B cell (primary cell): Measurements from ENCODE around the gene HYPK. TPM values are rescaled to one million over a fixed set of nuclear protein-coding genes. Genes with fewer than 3 reads are reported as not detected.

Source experiments
- ATAC-seq: fragments of 200-7000 bp; cut with Tn5 transposase; one replicate; pipeline ENCODE4 v1.10.0; 2021; ENCODE audit warnings: low read depth, mild to moderate bottlenecking, moderate number of reproducible peaks, moderate library complexity
- CTCF ChIA-PET: fragments of 350-600 bp; sonication (Branson Sonifier 250); formaldehyde crosslinking; loops from one replicate; lab custom pipeline; 2021; ENCODE audit warnings: antibody characterized with exemption, inconsistent platforms; lab: Charles Lee
- POLR2A ChIA-PET: fragments of 350-600 bp; sonication (Branson Sonifier 250); formaldehyde crosslinking; loops from one replicate; lab custom pipeline; 2021; ENCODE audit warnings: antibody characterized with exemption; lab: Charles Lee
- DNase-seq: peaks from one replicate; pipeline ENCODE4 v3.0.0; 2013
- H2AFZ ChIP-seq: 2 replicates; pipeline ENCODE4 v1.6.1; 2012; ENCODE audit warnings: mild to moderate bottlenecking, low read depth, low read length; ENCODE audit not compliant: insufficient read depth, poor library complexity, severe bottlenecking
- H3K27ac ChIP-seq, 2 donors: 1 replicate in 1 of 2; 2 replicates in 1 of 2; pipeline ENCODE4 v1.5.1; 2012 to 2013; ENCODE audit warnings: low read length in 2 of 2, mild to moderate bottlenecking in 2 of 2, moderate library complexity in 1 of 2
- H3K27me3 ChIP-seq, 4 experiments: fragments of 200-600 bp in 1 of 4; sonication (generic) in 1 of 4; replicated peaks in 1 of 4; 1 replicate in 2 of 4; 2 replicates in 2 of 4; pipeline versions ENCODE4 v1.6.1 to v1.7.0; 2013 to 2016; ENCODE audit warnings: low read length in 3 of 4, mild to moderate bottlenecking in 2 of 4, mixed read lengths in 1 of 4, moderate library complexity in 1 of 4; ENCODE audit not compliant: insufficient read depth in 4 of 4, control insufficient read depth in 3 of 4; ENCODE audit errors: control extremely low read depth in 1 of 4
- H3K36me3 ChIP-seq, 2 experiments: replicated peaks in 1 of 2; 1 replicate in 1 of 2; 2 replicates in 1 of 2; pipeline versions ENCODE4 v1.6.1 to v1.7.1; 2013; ENCODE audit warnings: low read length in 1 of 2; ENCODE audit not compliant: insufficient read depth in 2 of 2, control insufficient read depth in 1 of 2; ENCODE audit errors: control extremely low read depth in 1 of 2, extremely low read depth in 1 of 2
- H3K4me1 ChIP-seq, 2 donors: fragments of 200-600 bp in 1 of 2; sonication (generic) in 1 of 2; 1 replicate in 1 of 2; 2 replicates in 1 of 2; pipeline versions ENCODE4 v1.5.1 to v1.6.1; 2013 to 2017; ENCODE audit warnings: low read length in 2 of 2; ENCODE audit not compliant: control insufficient read depth in 2 of 2, insufficient read depth in 2 of 2
- H3K4me2 ChIP-seq: replicated peaks from 2 replicates; pipeline ENCODE3; 2012; ENCODE audit warnings: mild to moderate bottlenecking, low read depth, low read length; ENCODE audit not compliant: poor library complexity, severe bottlenecking
- H3K4me3 ChIP-seq, 5 experiments: fragments of 200-600 bp in 1 of 5; sonication (generic) in 1 of 5; 1 replicate in 3 of 5; 2 replicates in 2 of 5; pipeline versions ENCODE4 v1.5.1 to v1.7.0; 2011 to 2016; ENCODE audit warnings: low read length in 4 of 5, mild to moderate bottlenecking in 4 of 5, low read depth in 2 of 5, control low read depth in 1 of 5, moderate library complexity in 1 of 5; ENCODE audit not compliant: insufficient read depth in 1 of 5; ENCODE audit errors: control extremely low read depth in 1 of 5, extremely low read depth in 1 of 5
- H3K79me2 ChIP-seq: fragments of 200-600 bp; sonication (generic); one replicate; pipeline ENCODE4 v1.6.0; 2016; ENCODE audit warnings: low read length; ENCODE audit not compliant: control insufficient read depth, insufficient read depth
- H3K9ac ChIP-seq: fragments of 200-600 bp; sonication (generic); 2 replicates; pipeline ENCODE4 v1.6.1; 2017; ENCODE audit warnings: mild to moderate bottlenecking, low read length, moderate library complexity
- H3K9me3 ChIP-seq, 3 donors: one replicate each; pipeline versions ENCODE4 v1.6.1 to v1.7.1; 2013; ENCODE audit warnings: low read length in 2 of 3; ENCODE audit not compliant: control insufficient read depth in 2 of 3, insufficient read depth in 1 of 3; ENCODE audit errors: control extremely low read depth in 1 of 3
- H4K20me1 ChIP-seq: 2 replicates; pipeline ENCODE4 v1.6.0; 2012; ENCODE audit warnings: mild to moderate bottlenecking, low read length; ENCODE audit not compliant: insufficient read depth, control insufficient read depth, poor library complexity, severe bottlenecking
- H3K27ac Mint-ChIP-seq: one replicate; pipeline ENCODE4 v1.8.0; 2021; ENCODE audit warnings: mixed read lengths
- H3K27me3 Mint-ChIP-seq: one replicate; pipeline ENCODE4 v1.8.0; 2021; ENCODE audit warnings: mixed read lengths
- H3K4me1 Mint-ChIP-seq: one replicate; pipeline ENCODE4 v1.8.0; 2021; ENCODE audit warnings: mixed read lengths
- H3K4me3 Mint-ChIP-seq: one replicate; pipeline ENCODE4 v1.8.0; 2021; ENCODE audit warnings: mixed read lengths
- H3K9me3 Mint-ChIP-seq: one replicate; pipeline ENCODE4 v1.8.0; 2022; ENCODE audit warnings: mixed read lengths; ENCODE audit not compliant: insufficient read depth
- EZH2 ChIP-seq: IDR thresholded peaks from 2 replicates; pipeline ENCODE4 v1.6.1; 2012; ENCODE audit warnings: borderline replicate concordance, low read depth, mild to moderate bottlenecking, moderate library complexity, low read length; ENCODE audit not compliant: insufficient read depth, poor library complexity, severe bottlenecking
- WGBS: methylation state at CpG from one replicate; pipeline ENCODE4 v1.1.5; 2013; ENCODE audit warnings: missing lambda C conversion rate; ENCODE audit not compliant: insufficient coverage; 5-methylcytosine and 5-hydroxymethylcytosine counted together
- intact Hi-C: fragments of 100-400 bp; cut with micrococcal nuclease; formaldehyde crosslinking; loops from one replicate; pipeline ENCODE4 v1.10.0; 2022
- polyA plus RNA-seq: library from polyadenylated mRNA; depleted of rRNA; stranded (reverse); fragments of >200 nt; gene quantifications from 2 replicates; pipeline ENCODE4 v1.2.3, GENCODE V29; 2012
- total RNA-seq, 2 donors: library from RNA; stranded (reverse); fragments of 120-200 nt in 1 of 2; gene quantifications; 1 replicate in 1 of 2; 2 replicates in 1 of 2; pipeline versions ENCODE4 v1.2.3 to v1.2.4, GENCODE V29; 2013 to 2022
- TF ChIP-seq, protein P1 (sequence below): fragments of 200-600 bp; IDR thresholded peaks from one replicate; pipeline ENCODE4 v1.8.0; 2022; ENCODE audit warnings: antibody characterized with exemption, mild to moderate bottlenecking

Gene HYPK
- total and polyA plus RNA-seq, 2 donors (not counting 1 experiment from before 2014, with no cell fraction given), result 23.5 to 25.7 TPM

DNA sequence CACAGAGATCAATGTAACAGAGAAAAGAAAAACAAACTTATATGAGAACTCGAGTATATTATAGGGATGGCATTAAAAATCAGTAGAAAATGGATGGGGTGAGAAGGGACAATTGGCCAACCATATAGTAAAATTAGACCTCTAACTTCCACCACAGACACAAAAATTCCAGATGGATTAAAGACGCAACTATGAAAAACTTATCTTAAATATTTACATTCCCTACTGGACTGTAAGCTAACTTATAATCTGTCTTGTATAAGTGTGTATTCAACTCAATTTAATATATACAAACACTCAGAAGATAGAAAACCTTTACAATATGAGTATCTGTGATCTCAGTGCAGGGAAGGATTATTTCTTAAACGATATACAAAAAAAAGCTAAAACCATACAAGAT lies 21.1 kb downstream of the HYPK start:
- no peaks in the 10 kb centered on the region for H3K9me3 Mint-ChIP-seq
- POLR2A ChIA-PET, result interaction anchor here (1.4 kb wide), 1 partner anchor 30 kb away, joined by 3 read pairs; no protein-coding TSS in a partner anchor
- TF ChIP-seq, protein P1, sequence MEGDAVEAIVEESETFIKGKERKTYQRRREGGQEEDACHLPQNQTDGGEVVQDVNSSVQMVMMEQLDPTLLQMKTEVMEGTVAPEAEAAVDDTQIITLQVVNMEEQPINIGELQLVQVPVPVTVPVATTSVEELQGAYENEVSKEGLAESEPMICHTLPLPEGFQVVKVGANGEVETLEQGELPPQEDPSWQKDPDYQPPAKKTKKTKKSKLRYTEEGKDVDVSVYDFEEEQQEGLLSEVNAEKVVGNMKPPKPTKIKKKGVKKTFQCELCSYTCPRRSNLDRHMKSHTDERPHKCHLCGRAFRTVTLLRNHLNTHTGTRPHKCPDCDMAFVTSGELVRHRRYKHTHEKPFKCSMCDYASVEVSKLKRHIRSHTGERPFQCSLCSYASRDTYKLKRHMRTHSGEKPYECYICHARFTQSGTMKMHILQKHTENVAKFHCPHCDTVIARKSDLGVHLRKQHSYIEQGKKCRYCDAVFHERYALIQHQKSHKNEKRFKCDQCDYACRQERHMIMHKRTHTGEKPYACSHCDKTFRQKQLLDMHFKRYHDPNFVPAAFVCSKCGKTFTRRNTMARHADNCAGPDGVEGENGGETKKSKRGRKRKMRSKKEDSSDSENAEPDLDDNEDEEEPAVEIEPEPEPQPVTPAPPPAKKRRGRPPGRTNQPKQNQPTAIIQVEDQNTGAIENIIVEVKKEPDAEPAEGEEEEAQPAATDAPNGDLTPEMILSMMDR, result no peak
- TF ChIP-seq EZH2, result no peak
- H3K4me1 Mint-ChIP-seq, result peaks cover 33% of the 10 kb centered on the region
- no peaks in the 10 kb centered on the region for H3K27me3 Mint-ChIP-seq
- H3K4me1 ChIP-seq, result peaks cover 13 to 27% of the 10 kb centered on the region in 2 donors
- no CpG with 5 or more reads among the region's 3 CpGs for WGBS
- no peak overlapping the region for H3K4me2 ChIP-seq
- no peak overlapping the region for H3K27ac Mint-ChIP-seq
- H3K9ac ChIP-seq, result no peak overlapping the region
- DNase-seq (no peak), ATAC-seq (no peak)
- peaks cover 1 to 16% of the 10 kb centered on the region in 2 experiments for H3K36me3 ChIP-seq
- CTCF ChIA-PET, result no interaction called here
- H3K27me3 ChIP-seq, result no peaks in the 10 kb centered on the region
- no peak overlapping the region for H2AFZ ChIP-seq
- H4K20me1 ChIP-seq, result peaks cover 26% of the 10 kb centered on the region
- no peak overlapping the region for H3K4me3 ChIP-seq
- intact Hi-C loops, result no loop called here
- H3K4me3 Mint-ChIP-seq, result no peak overlapping the region
- peaks cover 84% of the 10 kb centered on the region for H3K79me2 ChIP-seq
- H3K27ac ChIP-seq, result no peak overlapping the region
- H3K9me3 ChIP-seq, result no peaks in the 10 kb centered on the region
